Ishikawa (cell line): ENCODE results near the gene PHF5A.

ENCODE experiments used
- CEBPB ChIP-seq: IDR thresholded peaks from 2 replicates; pipeline ENCODE4 v1.6.1; 2012
- CREB1 ChIP-seq: IDR thresholded peaks from 2 replicates; pipeline ENCODE4 v1.6.1; 2012; ENCODE audit warnings: low read depth
- EGR1 ChIP-seq: IDR thresholded peaks from 2 replicates; pipeline ENCODE4 v1.6.1; 2012
- EP300 ChIP-seq: IDR thresholded peaks from 2 replicates; pipeline ENCODE4 v1.6.1; 2012; ENCODE audit warnings: borderline replicate concordance
- FOXM1 ChIP-seq: IDR thresholded peaks from 2 replicates; pipeline ENCODE4 v1.6.1; 2012; ENCODE audit warnings: low read depth, borderline replicate concordance
- MAX ChIP-seq: IDR thresholded peaks from 2 replicates; pipeline ENCODE4 v1.6.1; 2012
- NFIC ChIP-seq: IDR thresholded peaks from 2 replicates; pipeline ENCODE4 v1.6.1; 2012
- RAD21 ChIP-seq: IDR thresholded peaks from 2 replicates; pipeline ENCODE4 v1.6.1; 2012; ENCODE audit warnings: low read depth
- REST ChIP-seq: IDR thresholded peaks from 2 replicates; pipeline ENCODE4 v1.6.1; 2012; ENCODE audit warnings: low read depth, mild to moderate bottlenecking
- TAF1 ChIP-seq: IDR thresholded peaks from 2 replicates; pipeline ENCODE4 v1.6.1; 2012; ENCODE audit warnings: low read depth, mild to moderate bottlenecking
- TCF12 ChIP-seq: IDR thresholded peaks from 2 replicates; pipeline ENCODE4 v1.6.1; 2012; ENCODE audit warnings: low read depth
- TEAD4 ChIP-seq: IDR thresholded peaks from 2 replicates; pipeline ENCODE4 v1.6.1; 2012
- YY1 ChIP-seq: IDR thresholded peaks from 2 replicates; pipeline ENCODE4 v1.6.1; 2012; ENCODE audit warnings: low read depth
- ZBTB7A ChIP-seq: IDR thresholded peaks from 2 replicates; pipeline ENCODE4 v1.6.1; 2012; ENCODE audit warnings: low read depth
- TF ChIP-seq, protein P1 (sequence below): IDR thresholded peaks from 2 replicates; pipeline ENCODE4 v1.6.1; 2012

The PHF5A gene

DNA sequence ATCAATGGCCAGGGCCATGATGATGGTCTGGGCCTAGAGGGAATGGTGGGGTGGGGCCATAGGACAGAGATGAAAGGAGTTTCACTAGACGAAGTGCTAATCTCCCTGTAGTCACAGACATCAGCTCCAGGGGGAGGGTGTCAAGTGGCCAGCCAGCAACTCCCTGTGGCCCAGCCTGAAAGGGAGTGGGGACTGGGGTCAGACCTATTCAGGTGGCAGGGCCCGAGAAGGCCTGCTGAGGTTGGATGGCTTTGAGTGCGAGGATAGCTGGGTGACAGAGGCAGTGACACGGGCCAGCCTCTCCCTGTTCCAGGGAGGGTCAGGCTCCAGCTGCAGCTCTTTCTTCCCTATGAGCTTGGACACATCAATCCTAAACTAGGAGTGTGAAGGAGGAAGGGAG, 32.9 kb downstream of the PHF5A start:
- TF ChIP-seq NFIC: no peak
- TF ChIP-seq EP300: no peak
- TF ChIP-seq RAD21: no peak
- no peak for TF ChIP-seq CREB1
- TF ChIP-seq REST: no peak
- TF ChIP-seq ZBTB7A: no peak
- no peak for TF ChIP-seq CEBPB
- no peak for TF ChIP-seq YY1
- no peak for TF ChIP-seq EGR1
- TF ChIP-seq TCF12: no peak

- TF ChIP-seq MAX (no peak), CREB1 (no peak), ZBTB7A (no peak), TAF1 (no peak), EP300 (no peak), RAD21 (no peak), TCF12 (no peak)
These were observed 36.8 kb downstream of the PHF5A start for GRCh38 chr22:41431656-41432055.

DNA sequence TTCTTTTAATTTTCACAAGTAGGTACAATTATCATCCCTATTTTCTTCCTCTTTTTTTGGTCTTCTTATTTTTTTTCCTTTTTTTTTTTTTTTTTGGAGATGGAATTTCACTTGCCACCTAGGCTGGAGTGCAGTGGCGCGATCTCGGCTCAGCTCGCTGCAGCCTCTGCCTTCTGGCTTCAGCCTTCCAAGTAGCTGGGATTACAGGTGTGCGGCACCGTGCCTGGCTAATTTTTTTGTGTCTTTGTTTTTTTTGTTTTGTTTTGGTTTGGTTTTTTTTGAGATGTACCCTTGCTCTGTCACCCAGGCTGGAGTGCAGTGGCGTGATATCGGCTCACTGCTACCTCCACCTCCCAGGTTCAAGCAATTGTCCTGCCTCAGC, 38.5 kb downstream of the PHF5A start:
- TF ChIP-seq CREB1: no peak
- no peak for TF ChIP-seq TAF1
- TF ChIP-seq, protein P1, sequence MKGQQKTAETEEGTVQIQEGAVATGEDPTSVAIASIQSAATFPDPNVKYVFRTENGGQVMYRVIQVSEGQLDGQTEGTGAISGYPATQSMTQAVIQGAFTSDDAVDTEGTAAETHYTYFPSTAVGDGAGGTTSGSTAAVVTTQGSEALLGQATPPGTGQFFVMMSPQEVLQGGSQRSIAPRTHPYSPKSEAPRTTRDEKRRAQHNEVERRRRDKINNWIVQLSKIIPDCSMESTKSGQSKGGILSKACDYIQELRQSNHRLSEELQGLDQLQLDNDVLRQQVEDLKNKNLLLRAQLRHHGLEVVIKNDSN: no peak
- no peak for TF ChIP-seq YY1
- TF ChIP-seq FOXM1: no peak
- no peak for TF ChIP-seq TCF12
- no peak for TF ChIP-seq EGR1
- no peak for TF ChIP-seq REST
- no peak for TF ChIP-seq CEBPB
- no peak for TF ChIP-seq RAD21
- TF ChIP-seq ZBTB7A: no peak
- no peak for TF ChIP-seq NFIC
- no peak for TF ChIP-seq EP300
- TF ChIP-seq TEAD4: no peak

DNA sequence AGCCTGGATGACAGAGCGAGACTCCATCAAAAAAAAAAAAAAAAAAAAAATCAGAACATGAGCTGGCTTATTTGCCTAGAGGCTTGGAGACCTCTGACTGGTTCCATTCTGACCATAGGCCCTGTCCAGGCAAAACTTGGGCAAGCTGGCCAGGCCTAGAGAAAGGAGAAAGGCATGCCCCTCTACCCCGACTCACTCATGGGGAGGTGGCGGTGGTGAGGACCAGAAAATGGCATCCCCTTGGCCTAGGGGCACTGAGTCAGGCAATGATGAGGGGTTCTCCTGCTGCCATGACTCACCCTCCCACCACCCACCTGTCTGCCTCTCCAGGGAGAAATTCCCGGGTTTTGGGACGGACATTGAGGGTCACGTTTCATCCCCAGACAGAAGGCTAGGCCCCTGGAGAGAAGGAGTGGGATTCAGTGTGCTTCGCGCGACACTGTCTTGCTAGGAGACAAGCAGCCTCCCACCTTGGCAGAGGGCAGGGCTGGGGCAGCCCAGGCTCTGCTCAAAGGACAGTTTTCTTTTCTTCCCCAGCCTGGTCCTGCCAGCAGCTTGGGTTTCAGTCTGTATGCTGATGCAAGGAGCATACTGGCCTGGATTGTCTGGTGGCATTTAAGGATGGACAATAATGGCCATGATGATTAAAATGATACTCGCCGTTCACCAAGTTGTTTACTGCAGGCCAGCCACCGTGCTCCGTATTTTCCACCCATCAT, 39.1 kb downstream of the PHF5A start:
- no peak for TF ChIP-seq TAF1
- TF ChIP-seq NFIC: no peak
- TF ChIP-seq TCF12: no peak
- no peak for TF ChIP-seq EP300
- no peak for TF ChIP-seq RAD21
- no peak for TF ChIP-seq YY1
- no peak for TF ChIP-seq REST
- TF ChIP-seq CREB1: no peak
- TF ChIP-seq ZBTB7A: no peak
- TF ChIP-seq TEAD4: no peak
- TF ChIP-seq CEBPB: no peak
- TF ChIP-seq, protein P1: no peak
- no peak for TF ChIP-seq FOXM1
- no peak for TF ChIP-seq EGR1
- no peak for TF ChIP-seq MAX
